GM18508 (cell line): Measurements from ENCODE around the gene RNF151.
"Not testable (repeated sequence)": the region's sequence is repeated elsewhere in the genome, so short reads cannot be mapped to it uniquely, and the experiment has no call there.

Source experiments
- ATAC-seq: cut with Tn5 transposase; IDR thresholded peaks from one replicate; pipeline ENCODE4 v1.9.1; 2021; ENCODE audit warnings: moderate number of reproducible peaks; ENCODE audit not compliant: insufficient read depth, unreplicated experiment

Gene RNF151, protein sequence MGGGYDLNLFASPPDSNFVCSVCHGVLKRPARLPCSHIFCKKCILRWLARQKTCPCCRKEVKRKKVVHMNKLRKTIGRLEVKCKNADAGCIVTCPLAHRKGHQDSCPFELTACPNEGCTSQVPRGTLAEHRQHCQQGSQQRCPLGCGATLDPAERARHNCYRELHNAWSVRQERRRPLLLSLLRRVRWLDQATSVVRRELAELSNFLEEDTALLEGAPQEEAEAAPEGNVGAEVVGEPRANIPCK

DNA sequence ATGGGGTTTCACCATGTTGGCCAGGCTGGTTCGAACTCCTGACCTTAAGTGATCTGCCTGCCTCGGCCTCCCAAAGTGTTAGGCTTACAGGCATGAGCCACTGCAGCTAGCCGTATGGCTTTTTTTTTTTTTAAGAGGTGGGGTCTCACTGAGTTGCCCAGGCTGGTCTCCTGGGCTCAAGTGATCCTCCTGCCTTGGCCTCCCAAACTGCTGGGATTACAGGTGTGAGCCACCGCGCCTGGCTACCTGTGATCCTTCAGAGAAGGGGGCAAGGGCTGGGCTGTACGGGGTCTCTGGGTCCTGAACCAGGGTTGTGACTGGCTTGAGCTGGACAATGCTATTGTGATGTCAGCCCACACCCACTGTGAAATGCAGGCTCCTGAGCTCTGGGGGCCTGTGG, at the start of gene RNF151:
TSS of gene RNF151 (plus strand) at position 397 of the 400 bp plus-strand sequence. CDS start 26 bp downstream, outside the sequence.
- no peak for ATAC-seq

DNA sequence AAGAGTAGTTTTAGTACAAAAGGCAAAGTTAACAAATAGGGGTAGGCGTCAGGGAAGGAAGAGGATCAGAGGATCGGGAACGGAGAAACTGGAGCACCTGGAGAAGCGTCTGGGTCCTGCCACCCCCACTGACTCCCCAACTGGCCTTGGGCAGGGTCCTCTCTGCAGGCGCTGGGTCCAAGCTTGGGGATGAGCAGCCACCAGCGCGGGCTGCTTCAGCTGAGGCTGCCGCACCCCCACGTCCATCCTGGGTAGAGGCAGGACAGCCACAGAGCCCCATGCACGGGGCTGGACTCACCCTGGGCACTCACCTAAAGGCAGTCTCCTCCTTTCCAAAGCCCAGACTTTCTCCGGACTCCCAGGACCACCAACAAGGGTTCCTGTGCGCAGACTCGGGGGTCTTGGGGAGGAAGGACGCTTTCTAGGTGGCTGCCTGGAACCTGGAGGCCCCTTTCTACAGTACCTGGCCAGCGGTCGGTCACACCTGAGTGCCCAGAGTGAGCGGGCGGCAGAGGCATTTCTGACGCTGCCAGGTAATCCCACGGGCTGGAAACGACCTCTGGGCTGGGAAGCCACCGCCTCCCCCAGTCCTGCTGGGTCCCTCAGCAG, 49.5 kb upstream of the RNF151 start:
- ATAC-seq, result no peak

DNA sequence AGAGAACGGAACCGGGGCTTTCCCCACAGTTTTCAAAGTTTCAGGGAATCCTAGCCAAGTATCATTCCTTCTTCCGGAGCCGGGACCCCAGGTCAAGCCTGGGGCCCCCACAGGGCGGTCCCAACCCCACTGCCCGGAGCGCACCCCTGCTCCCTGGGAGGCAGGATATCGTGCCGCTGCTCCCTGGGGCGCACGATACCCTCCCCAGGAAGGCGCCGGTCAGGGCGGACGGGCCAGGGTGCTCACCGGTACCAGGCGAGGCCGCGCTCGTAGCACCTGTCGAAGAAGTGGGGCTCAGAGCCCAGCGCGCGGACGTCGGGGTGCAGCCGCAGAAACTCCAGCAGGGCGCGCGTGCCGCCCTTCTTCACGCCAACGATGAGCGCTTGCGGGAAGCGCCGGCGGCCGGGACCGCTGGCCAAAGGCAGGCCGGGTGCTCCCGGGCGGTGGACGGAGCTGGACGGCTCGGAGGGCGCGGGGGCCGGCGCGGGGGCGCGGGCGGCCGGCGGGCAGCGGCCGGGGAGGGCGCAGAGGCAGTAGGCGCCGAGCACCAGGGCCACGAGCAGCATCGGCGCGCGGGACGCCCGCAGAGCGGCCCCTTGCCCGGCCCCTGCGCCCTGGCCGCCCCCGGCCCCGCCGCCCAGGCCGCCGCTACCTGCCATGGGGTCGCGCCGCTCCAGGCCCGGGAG, 48.8 kb upstream of the RNF151 start:
- ATAC-seq, result no peak

DNA sequence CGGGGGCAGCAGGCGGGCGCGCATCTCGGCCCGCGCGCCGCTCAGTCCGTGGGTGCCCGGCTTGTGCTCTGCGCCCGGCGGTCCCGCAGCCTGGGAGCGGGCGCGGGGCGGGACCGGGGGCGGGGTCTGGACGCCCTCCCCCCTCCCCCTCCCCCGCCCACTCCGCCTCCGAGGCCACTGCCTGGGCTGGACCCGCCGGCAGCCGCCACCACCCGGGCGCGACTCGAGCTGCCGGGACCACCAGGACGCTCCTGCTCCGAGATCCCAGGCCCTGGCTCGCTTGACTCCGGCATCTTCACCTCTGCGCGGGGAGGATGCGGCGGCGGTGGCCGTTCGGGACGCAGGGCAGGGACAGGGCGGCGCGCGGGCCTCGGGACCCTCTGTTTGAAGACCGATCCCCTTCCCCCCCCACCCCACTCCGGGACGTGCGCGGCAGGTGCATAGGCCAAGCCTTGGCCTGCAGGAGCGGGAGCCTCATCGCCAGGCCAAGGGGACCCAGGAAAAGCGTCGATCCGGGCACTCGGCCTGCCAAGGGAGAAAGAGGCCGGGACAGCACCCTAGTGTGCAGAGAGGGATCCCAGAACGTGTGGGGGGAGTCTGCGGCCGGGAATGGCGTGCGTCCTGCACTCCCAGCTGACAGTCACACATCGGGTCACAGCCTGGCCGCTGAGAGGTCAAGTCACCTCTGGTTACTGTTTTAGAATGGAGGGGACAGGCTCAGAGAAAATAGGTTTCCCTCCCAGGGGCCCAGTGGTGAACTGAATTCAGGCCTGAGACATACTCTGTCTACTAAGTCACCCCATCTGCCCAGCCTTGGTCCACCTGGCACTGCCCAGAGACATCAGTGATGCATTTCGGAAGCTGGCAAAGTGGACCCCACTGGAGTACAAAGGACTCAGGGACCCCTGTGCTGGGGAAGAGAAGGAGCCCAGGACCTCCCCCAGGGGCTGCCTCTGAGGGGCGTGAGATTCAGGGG, 48.0 kb upstream of the RNF151 start, which contains the start of gene HS3ST6:
TSS of gene HS3ST6 (minus strand) at position 65 of the 976 bp plus-strand sequence. CDS start 92 bp downstream, outside the sequence.
- no peak for ATAC-seq

DNA sequence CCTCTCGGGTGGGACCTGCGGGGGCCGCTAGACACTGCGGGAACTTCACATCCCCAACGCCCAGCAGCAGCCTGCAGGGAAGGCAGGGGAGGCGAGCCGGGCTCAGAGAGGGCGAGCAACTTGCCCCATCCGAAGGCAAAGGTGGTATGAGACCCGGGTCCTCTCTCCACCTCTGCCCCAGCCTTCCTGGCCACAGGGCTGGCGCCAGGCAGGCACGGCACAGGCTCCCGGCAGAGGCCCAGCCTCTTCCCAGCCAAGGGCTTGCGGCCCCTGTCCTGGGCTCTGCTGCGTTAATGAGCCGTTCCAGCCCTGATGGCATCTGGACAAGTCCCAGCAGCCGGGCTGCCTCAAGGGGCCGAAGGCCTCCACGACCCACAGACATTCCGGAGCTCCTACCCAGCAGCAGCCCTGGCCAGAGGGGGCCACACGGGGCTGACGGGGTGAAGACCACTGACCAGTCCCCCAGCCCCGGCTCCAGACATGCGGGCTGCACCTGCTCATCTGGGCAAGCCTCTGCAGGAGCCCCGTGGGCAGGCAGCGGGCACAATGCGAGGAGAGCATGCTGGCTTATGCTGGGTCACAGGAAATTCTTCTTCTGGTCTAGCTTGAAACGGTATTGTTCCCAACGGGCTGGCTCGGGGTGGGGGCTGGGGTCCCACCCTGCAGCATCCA, 47.2 kb upstream of the RNF151 start:
- no peak for ATAC-seq

DNA sequence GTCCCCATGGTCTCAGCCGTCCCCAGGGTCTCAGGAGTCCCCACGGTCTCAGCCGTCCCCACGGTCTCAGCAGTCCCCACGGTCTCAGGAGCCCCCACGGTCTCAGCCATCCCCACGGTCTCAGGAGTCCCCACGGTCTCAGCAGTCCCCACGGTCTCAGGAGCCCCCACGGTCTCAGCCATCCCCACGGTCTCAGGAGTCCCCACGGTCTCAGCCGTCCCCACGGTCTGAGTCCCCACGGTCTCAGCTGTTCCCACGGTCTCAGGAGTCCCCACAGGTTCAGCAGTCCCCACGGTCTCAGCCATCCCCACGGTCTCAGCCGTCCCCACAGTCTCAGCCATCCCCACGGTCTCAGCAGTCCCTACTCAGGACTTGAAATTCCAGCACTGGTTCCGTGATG, 46.5 kb upstream of the RNF151 start:
- ATAC-seq, result not testable (repeated sequence)

DNA sequence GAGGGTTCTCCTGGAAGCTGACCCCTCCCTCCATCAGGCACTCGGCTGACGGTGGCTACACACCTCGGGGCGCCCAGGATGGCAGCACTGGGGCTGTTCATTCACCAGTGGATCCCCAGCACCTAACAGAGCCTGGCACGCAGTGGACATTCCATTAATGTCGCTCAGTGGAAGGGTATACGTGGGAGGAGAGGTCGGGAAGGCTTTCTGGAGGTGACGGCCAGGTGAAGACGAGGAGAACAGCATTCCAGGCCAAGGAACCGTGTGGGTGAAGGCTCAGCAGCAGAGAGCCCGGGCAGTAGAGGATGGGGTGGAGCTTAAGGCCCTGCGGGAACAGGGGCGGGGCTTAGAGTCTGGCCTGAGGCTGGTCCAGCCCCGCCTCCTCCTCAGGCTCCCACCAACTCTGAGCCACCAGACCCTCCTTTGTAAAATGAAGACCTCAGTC, 45.9 kb upstream of the RNF151 start:
- ATAC-seq, result no peak

DNA sequence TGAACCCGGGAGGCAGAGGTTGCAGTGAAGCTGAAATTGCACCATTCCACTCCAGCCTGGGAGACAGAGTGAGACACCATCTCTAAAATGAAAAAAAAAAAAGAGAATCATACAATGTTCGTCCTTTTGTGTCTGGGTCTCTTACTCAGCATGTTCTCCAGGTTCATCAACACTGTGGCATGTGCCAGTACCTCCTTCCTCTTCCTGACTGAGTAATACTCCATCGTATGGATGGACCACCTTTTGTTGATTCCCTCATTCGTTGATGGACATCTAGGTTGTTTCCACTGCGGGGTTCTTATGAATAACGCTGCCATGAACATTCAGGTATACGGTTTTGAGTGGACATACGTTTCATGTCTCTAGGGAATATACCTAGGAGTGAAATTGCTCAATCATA, 44.3 kb upstream of the RNF151 start:
- ATAC-seq, result no peak

DNA sequence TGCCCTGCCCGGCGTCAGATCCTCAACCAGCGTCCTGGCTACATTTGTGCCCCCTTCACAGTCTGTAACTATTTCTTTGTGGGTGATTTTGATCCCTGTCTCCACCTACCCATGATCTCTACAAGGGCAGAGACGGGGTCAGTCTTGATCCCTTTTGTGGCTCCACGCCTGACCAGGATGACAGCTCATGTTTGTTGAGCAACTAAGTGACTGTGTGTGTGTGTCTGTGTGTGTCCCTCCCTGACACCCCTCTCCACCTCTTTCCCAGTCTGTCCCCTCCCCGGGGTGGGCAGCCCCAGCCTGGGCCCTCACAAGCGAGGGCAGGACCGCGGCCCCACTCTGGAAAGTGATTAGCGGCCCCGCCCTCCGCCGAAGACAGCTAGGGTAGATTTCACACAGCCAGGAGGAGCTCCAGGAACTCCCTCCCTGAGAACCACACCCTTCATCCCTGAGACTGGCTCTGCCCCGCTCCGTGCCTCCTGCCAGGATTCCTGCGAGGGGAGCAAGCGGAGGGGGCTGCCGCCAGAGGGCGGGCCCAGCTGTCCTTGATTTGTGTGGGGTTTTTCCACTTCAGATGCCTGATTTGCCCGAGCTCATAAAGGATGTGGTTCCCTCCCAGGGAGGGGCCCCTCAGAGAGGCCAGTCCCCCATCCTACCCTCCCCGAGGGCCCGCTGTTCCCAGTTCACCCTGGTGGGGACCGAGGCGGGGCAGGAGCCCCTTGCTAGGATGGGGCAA, 43.2 kb upstream of the RNF151 start:
- ATAC-seq, result no peak

DNA sequence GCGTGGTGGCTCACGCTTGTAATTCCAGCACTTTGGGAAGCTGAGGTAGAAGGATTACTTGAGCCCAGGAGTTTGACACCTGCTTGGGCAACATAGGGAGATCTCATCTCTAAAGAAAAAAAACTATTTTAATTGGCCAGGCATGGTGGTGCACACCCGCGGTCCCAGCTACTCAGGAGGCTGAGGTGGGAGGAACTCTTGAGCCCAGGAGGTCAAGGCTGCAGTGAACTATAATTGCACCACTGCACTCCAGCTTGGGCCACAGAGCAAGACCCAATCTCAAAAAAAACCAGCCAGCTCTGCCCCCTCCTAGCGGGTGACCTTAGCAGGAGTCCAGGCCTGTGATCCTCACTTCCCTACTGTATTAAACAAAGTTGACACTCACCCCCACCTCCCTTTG, 42.6 kb upstream of the RNF151 start:
- ATAC-seq, result no peak

DNA sequence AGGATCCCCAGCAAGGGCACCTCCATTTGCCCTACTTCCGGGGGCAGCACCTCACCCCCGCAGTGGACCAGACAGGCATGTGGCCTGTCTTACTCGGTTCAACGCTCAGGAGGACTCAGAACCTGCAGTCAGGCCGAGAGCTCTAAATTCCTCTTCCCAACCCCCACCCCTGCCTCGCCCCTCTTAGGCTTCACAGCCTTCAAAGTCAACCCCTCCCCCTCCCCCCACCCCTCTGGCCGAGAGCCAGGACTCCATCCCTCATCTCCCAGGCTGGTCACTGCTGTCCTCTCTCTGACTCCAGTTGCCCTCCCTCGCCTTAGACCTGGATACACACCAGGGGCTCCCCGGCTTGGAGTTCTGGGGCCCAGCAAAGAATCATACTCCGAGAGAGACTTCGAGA, 40.4 kb upstream of the RNF151 start:
- ATAC-seq, result no peak

DNA sequence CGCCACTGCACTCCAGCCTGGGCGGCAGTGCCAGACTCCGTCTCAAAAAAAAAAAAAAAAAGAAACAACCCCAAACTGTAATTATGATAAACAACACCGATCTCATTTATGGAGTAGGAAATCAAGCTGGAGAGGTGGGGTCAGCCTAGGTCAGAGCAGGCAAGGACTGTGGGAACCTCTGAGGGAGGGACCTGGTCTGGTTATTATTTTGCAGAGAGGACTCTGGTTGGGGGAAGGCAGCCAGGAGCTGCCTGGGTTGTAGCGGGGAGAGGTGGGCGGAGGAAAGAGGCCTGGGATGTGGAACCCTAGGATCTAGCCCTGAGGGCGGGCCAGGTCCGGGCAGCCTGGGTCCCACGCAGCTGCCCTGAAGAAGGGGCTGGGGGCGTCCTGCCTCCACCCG, 37.6 kb upstream of the RNF151 start:
- ATAC-seq, result no peak

DNA sequence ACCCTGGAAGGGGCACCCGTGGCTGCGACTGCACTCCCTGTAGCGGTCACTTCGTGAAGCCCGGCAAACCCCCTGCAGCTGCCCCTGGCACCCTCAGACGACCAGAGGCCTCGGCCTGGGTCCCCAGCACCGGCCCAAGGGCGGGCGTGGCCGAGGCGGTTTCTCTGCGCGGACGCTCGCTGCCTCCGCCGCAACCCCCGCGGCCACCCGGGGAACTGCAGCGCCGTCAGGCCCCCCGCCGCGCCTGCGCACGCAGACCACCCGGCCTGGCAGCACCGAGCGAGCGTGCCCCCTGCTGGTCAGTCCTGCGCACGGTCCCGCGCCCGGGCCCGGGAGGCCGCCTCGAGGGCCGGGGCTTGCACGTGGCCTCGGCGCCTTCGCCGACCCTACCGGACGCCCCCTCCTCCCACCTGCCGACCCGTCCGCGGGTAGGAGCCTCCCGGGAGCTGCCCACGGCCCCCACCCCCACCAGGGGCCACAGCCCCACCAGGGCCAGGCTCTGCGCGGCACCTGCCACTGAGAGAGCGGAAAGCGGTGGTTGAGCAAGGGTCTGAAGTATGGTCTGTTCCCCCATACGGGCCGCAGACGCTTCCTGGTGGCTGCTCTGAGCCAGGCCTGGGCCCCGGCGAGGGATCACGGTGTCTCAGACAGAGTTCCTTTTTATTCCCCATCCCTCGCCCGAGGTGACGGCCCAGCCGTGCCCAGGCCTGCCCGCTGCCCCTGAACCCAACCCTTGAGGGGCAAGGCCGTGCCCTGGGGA, 36.9 kb upstream of the RNF151 start:
- no peak for ATAC-seq

DNA sequence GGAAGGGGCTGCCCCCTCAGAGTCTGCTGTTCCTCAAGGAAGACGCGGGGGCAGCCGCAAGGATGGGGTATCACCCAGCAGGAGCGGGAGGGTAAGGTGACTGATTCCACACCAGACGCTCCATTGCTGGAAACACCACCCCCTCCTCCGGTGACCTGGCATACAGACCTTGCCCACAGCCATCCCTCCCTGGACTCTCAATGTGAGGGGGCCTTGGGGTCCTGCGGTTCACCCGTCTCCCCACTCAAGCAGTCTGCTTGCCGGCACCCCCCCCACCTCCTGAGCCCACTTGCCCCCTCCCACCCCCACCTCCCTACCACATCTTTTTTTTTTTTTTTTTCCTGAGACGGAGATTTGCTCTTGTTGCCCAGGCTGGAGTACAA, 36.3 kb upstream of the RNF151 start:
- ATAC-seq, result no peak

DNA sequence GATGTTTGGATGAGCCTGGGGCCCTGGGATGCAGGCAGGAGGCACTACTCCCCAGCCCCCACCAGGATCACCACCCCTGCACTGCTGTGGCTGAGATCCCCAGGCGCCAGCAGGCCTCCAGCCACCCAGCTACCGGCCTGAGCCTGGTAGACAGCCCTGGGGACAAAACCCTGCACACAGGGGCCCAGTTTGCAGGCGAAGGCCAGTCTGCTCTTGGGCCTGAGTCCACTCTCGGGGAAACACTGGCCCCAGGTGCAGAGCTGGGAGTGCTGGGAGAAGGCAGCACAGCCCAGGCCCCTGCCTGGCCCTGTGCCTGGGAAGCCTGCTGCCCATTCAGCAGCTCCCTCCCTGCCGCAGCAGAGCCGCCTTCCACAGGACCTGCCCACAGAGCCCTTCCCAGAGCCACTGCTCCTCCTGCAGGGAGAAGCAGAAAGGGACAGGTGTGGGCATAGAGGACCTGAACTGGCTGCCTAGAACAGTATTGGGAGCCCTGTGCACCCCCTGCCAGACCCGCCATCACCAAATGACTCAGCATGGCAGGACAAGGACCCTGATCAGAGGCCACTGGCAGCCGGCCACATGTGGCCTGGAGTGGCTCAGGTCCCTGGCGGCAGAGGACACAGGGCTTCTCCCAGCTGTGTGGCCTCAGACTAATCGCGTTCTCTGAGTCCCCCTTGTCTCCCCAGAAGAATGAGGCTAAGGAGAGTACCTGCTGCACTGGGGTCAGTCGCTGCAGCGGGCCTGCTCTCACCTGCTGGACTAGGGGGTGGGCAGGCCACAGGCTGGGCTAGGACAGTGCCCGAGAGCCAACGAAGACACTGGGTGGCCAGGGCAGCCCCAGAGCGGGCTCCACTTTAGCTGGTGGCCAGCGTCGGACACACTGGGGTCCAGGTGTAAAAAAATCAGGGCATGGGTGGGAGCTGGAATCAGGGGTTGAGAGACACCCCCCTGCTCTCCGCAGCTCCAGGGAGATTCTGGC, 34.3 kb upstream of the RNF151 start:
- no peak for ATAC-seq

DNA sequence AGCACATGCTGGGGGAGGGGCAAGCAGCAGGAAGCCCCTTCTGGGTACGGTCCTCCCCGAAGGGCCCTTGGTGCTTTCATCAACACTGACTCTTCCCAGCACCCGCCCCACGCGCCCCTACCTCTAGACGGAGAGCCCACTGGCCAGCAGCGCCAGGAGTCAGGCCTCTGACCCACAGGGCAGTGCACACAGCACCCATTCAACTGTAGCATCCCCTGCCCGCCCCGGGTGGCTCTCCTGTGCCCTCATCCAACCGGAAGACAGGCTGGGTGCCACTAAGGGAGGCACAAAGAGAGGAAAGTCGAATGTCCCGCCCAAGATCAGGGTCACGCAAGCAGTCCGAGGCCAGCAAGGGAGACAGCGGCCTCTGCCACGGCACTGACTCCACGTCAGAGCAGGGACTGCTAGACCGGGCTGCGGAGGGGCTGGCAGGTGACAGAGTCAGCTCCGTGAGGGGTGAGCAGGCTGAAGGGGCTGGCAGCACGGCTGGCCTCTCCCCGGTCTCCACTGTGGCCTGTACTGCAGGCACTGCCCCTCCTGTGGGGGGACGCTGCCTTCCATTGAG, 33.5 kb upstream of the RNF151 start:
- no peak for ATAC-seq

DNA sequence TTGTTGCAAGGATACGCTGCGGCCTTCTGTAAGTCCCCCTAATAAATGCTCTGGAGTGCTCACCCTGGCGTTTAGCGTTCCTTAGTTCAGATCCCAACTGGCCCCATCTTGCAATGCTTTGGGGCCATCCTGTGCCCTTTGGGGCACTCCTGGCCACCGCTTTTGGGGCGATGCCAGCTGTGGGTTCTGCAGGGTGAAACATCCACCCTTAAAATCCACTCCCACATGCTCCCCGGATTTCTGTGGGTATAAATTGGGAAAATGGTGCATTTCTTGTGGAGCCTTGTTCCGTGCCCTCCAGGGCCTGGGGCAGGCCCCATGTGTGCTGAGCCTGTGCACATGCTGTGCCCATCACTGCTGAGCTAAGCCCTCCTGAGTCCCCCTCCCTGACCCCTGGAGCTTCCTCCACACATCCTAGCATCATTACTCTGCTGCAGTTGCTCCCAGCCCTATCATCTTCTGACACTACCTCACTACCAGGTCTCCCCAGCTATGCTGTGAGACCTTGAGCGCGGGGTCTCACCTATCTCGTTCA, 29.6 kb upstream of the RNF151 start:
- ATAC-seq, result no peak
